Stomach (tissue), 9 donors: ENCODE results near the gene FGGY. TPM values are rescaled to one million over a fixed set of nuclear protein-coding genes. Genes with fewer than 3 reads are reported as not detected.

Source experiments
- DNase-seq, 2 donors: peaks; one replicate each; pipeline versions ENCODE4 v3.0.0 to v3.0.0-alpha.2; 2013 to 2019
- H3K27ac ChIP-seq, 5 donors: fragments of 200-600 bp in 4 of 5; sonication (generic) in 4 of 5; one replicate each; pipeline ENCODE4 v1.5.1; 2013 to 2019; ENCODE audit warnings: mild to moderate bottlenecking in 1 of 5, moderate library complexity in 1 of 5
- H3K27me3 ChIP-seq, 3 donors: fragments of 200-600 bp; sonication (generic); one replicate each; pipeline ENCODE4 v1.5.1; 2017 to 2019; ENCODE audit warnings: mixed run types in 1 of 3
- H3K36me3 ChIP-seq, 4 donors: fragments of 200-600 bp; sonication (generic); 1 replicate in 3 of 4; 2 replicates in 1 of 4; pipeline ENCODE4 v1.5.1; 2016 to 2019
- H3K4me1 ChIP-seq, 4 donors: fragments of 200-600 bp; sonication (generic); one replicate each; pipeline ENCODE4 v1.5.1; 2016 to 2019
- H3K4me3 ChIP-seq, 4 donors: fragments of 200-600 bp; sonication (generic) in 3 of 4; one replicate each; pipeline ENCODE4 v1.5.1; 2016 to 2019; ENCODE audit warnings: mild to moderate bottlenecking in 1 of 4
- H3K9me3 ChIP-seq, 4 donors: fragments of 200-600 bp; sonication (generic); one replicate each; pipeline ENCODE4 v1.5.1; 2016 to 2019
- CTCF ChIP-seq, 7 experiments: fragments of 450-650 bp in 4 of 7; fragments of 200-600 bp in 3 of 7; sonication (generic) in 3 of 7; IDR thresholded peaks; one replicate each; pipeline ENCODE4 v1.5.1; 2016 to 2019; ENCODE audit warnings: antibody characterized with exemption in 7 of 7, control low read depth in 2 of 7, mild to moderate bottlenecking in 1 of 7
- EP300 ChIP-seq: sonication (generic); formaldehyde crosslinking; IDR thresholded peaks from one replicate; pipeline ENCODE4 v1.6.1; 2017; ENCODE audit warnings: antibody characterized with exemption
- POLR2A ChIP-seq, 4 donors: fragments of 450-650 bp; IDR thresholded peaks; one replicate each; pipeline ENCODE4 v1.6.1; 2016; ENCODE audit warnings: antibody characterized with exemption in 4 of 4, control low read depth in 2 of 4, mild to moderate bottlenecking in 1 of 4, moderate library complexity in 1 of 4
- POLR2AphosphoS5 ChIP-seq, 3 donors: sonication (generic); formaldehyde crosslinking; IDR thresholded peaks; one replicate each; pipeline ENCODE4 v1.6.1; 2016; ENCODE audit warnings: antibody characterized with exemption in 3 of 3
- WGBS, 5 donors: extraction: QIAGEN DNeasy Blood & Tissue Kit in 3 of 5; methylation state at CpG; one replicate each; pipeline versions ENCODE4 v1.1.5 to v1.1.7; 2013 to 2018; 5-methylcytosine and 5-hydroxymethylcytosine counted together
- intact Hi-C: fragments of 100-400 bp; cut with DNase I; formaldehyde crosslinking; loops from one replicate; pipeline ENCODE4 v1.15.1; 2023; ENCODE audit warnings: low total_unique reads
- polyA plus RNA-seq, 3 donors: library from polyadenylated mRNA; stranded (reverse); fragments of 200-250 nt; gene quantifications; one replicate each; pipeline ENCODE4 v1.2.3, GENCODE V29; 2013
- total RNA-seq, 5 donors: library from RNA; depleted of rRNA; stranded (reverse); fragments of >200 nt; gene quantifications; one replicate each; pipeline versions ENCODE4 v1.1.0 to v1.2.3, GENCODE V29; 2014 to 2016
- donor health status: healthy with polysubstance abuse.
- donor health status: Bipolar disorder and iron deficiency.
- donor health status: healthy.

Gene FGGY
- total and polyA plus RNA-seq, 8 donors = 6.2 to 40.6 (median 10.8) TPM

GRCh38 chr1:59698386-59698785 lies 401.5 kb downstream of the FGGY start:
- no peak overlapping the region for H3K4me3 ChIP-seq
- peak overlapping the region in 3 of 5 donors; percentile 3 to 55 (median 12) for H3K27ac ChIP-seq
- intact Hi-C loops = no loop called here
- H3K27me3 ChIP-seq = no peaks in the 10 kb centered on the region
- no peaks in the 10 kb centered on the region for H3K36me3 ChIP-seq
- no peaks in the 10 kb centered on the region for H3K9me3 ChIP-seq
- H3K4me1 ChIP-seq = peaks cover 4 to 37% (median 23%) of the 10 kb centered on the region in 4 donors
- WGBS, 5 donors = 50 to 67% (median 65%) methylated on average over 4 of the region's 4 CpGs
- TF ChIP-seq POLR2AphosphoS5 (IDR thresholded peaks at IDR 0.05) (no peak), POLR2A (IDR thresholded peaks at IDR 0.05) (no peak), EP300 (no peak)
- DNase-seq = no peak

GRCh38 chr1:59699227-59699847 lies 402.4 kb downstream of the FGGY start:
- H3K4me1 ChIP-seq = peaks cover 11 to 46% (median 29%) of the 10 kb centered on the region in 4 donors
- no peaks in the 10 kb centered on the region for H3K27me3 ChIP-seq
- 46 to 54% (median 51%) methylated on average over 5 of the region's 5 CpGs for WGBS, 5 donors
- no peaks in the 10 kb centered on the region for H3K36me3 ChIP-seq
- H3K9me3 ChIP-seq = no peaks in the 10 kb centered on the region
- intact Hi-C loops = no loop called here
- no peak overlapping the region for H3K4me3 ChIP-seq
- peak in 1 of 2 donors; percentile 80 for DNase-seq
- TF ChIP-seq CTCF (IDR thresholded peaks at IDR 0.05) (peak in 5 of 7 experiments; percentile 84 to 97 (median 90)), POLR2A (IDR thresholded peaks at IDR 0.05) (no peak), POLR2AphosphoS5 (IDR thresholded peaks at IDR 0.05) (peak in 1 of 3 donors; percentile 50)
- H3K27ac ChIP-seq = peak overlapping the region in 3 of 5 donors; percentile 3 to 55 (median 25)

GRCh38 chr1:59701376-59701775 lies 404.5 kb downstream of the FGGY start:
- intact Hi-C loops = loop anchor here (5.0 kb wide), 1 partner anchor 964 kb away; no protein-coding TSS in a partner anchor
- 83 to 94% (median 87%) methylated on average over 3 of the region's 3 CpGs for WGBS, 5 donors

DNA sequence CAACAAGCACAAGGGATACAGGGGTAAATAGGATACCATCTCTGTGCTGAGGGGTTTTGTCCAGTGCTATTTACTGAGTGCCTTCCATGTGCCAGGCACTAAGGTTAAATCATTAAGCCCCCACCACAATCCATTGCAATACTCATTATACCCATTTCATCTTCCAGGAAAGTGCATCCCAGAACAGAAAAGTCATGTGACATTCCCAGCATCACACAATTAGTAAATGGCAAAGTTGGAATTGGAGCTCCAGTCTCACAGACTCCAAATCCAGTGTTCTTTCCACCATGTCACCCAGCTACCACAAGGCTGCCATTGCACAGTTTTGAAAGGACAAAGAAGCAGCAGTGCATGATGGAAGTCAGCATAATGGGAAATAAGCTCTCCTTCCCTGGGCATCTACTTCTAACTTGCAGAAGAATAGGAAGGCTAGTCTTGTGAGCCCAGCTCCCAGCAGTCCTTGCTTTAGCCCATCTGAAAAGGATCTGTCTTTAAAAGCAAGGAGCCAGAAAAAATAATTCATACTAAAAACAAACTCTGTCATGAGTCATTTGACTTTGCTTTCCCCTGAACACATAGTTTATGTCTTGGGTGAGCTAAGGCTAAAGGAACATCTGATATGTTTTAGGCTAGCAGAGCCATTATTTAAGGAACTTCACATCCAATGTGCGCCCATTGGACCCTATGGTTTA lies 406.5 kb downstream of the FGGY start:
- intact Hi-C loops = loop anchor here (5.0 kb wide), 1 partner anchor 966 kb away; no protein-coding TSS in a partner anchor
- DNase-seq = peak in 1 of 2 donors; percentile 56
- WGBS, 5 donors = 52 to 100% (median 65%) methylated on average over 1 of the region's 1 CpG
- H3K27ac ChIP-seq = peak overlapping the region in 4 of 5 donors; percentile 34 to 77 (median 74)
- H3K4me3 ChIP-seq = no peak overlapping the region
- TF ChIP-seq CTCF (IDR thresholded peaks at IDR 0.05) (no peak), POLR2AphosphoS5 (IDR thresholded peaks at IDR 0.05) (peak in 1 of 3 donors; percentile 17)
- H3K27me3 ChIP-seq = no peaks in the 10 kb centered on the region
- no peaks in the 10 kb centered on the region for H3K9me3 ChIP-seq
- peaks cover 25 to 69% (median 52%) of the 10 kb centered on the region in 4 donors for H3K4me1 ChIP-seq
- H3K36me3 ChIP-seq = no peaks in the 10 kb centered on the region

More at GRCh38 chr1:59701376-59701775, 404.5 kb downstream of the FGGY start:
- TF ChIP-seq CTCF (IDR thresholded peaks at IDR 0.05) (no peak), EP300 (no peak), POLR2A (IDR thresholded peaks at IDR 0.05) (no peak), POLR2AphosphoS5 (IDR thresholded peaks at IDR 0.05) (no peak)
- Histone ChIP-seq H3K4me1 (peaks cover 19 to 66% (median 44%) of the 10 kb centered on the region in 4 donors), H3K27me3 (no peaks in the 10 kb centered on the region), H3K9me3 (no peaks in the 10 kb centered on the region), H3K36me3 (no peaks in the 10 kb centered on the region), H3K27ac (no peak overlapping the region), H3K4me3 (no peak overlapping the region)
- DNase-seq = no peak
